ENCODE data around the gene P2RY2.

DNA sequence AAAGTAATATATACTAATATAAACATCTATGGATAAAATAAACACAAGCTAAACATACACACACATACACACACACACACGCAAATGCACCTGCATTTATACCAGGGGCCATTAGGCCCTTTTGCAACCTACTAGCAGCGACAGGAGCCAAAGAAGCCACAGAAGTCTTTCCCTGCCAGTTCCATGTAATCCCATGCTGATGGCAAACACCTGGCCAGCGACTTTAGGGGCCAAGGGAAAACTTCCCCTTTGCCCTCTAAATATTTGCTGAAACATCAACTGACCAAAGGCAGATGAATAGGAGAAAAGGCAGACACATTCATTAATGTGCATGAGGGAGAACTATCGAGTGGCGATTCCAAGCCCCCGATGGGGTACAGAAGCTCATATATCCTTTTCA is 14.8 kb upstream of the P2RY2 start:
- TF ChIP-seq POLR2A (IDR thresholded peaks at IDR 0.05) = no peak
- TF ChIP-seq, protein P1, sequence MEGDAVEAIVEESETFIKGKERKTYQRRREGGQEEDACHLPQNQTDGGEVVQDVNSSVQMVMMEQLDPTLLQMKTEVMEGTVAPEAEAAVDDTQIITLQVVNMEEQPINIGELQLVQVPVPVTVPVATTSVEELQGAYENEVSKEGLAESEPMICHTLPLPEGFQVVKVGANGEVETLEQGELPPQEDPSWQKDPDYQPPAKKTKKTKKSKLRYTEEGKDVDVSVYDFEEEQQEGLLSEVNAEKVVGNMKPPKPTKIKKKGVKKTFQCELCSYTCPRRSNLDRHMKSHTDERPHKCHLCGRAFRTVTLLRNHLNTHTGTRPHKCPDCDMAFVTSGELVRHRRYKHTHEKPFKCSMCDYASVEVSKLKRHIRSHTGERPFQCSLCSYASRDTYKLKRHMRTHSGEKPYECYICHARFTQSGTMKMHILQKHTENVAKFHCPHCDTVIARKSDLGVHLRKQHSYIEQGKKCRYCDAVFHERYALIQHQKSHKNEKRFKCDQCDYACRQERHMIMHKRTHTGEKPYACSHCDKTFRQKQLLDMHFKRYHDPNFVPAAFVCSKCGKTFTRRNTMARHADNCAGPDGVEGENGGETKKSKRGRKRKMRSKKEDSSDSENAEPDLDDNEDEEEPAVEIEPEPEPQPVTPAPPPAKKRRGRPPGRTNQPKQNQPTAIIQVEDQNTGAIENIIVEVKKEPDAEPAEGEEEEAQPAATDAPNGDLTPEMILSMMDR (IDR thresholded peaks at IDR 0.05) = no peak

All from esophagus squamous epithelium (tissue), 4 donors.